Nephron (organoid): ENCODE measurements around the gene CDH4.

ENCODE experiments used
- H3K27ac Mint-ChIP-seq, 3 experiments: 2 replicates each; pipeline ENCODE4 v1.8.0; 2020; ENCODE audit warnings: mixed read lengths in 3 of 3, mild to moderate bottlenecking in 2 of 3, moderate library complexity in 1 of 3
- H3K27me3 Mint-ChIP-seq: 2 replicates; pipeline ENCODE4 v1.8.0; 2021; ENCODE audit warnings: low read depth, mild to moderate bottlenecking, moderate library complexity, mixed read lengths
- H3K36me3 Mint-ChIP-seq: 2 replicates; pipeline ENCODE4 v1.8.0; 2020; ENCODE audit warnings: low read depth, mixed read lengths
- H3K4me1 Mint-ChIP-seq: 2 replicates; pipeline ENCODE4 v1.8.0; 2020; ENCODE audit warnings: mixed read lengths
- H3K4me3 Mint-ChIP-seq, 3 experiments: 2 replicates each; pipeline ENCODE4 v1.8.0; 2020; ENCODE audit warnings: mild to moderate bottlenecking in 3 of 3, mixed read lengths in 3 of 3, moderate library complexity in 2 of 3
- H3K9me3 Mint-ChIP-seq: 2 replicates; pipeline ENCODE4 v1.8.0; 2020; ENCODE audit warnings: mixed read lengths
- TF ChIP-seq, protein P1 (sequence below), 3 experiments: fragments of 200-600 bp; sonication (generic); IDR thresholded peaks; one replicate each; pipeline ENCODE4 v1.5.0; 2021; ENCODE audit warnings: antibody characterized with exemption in 3 of 3; ENCODE audit not compliant: unreplicated experiment in 3 of 3

The CDH4 gene

DNA sequence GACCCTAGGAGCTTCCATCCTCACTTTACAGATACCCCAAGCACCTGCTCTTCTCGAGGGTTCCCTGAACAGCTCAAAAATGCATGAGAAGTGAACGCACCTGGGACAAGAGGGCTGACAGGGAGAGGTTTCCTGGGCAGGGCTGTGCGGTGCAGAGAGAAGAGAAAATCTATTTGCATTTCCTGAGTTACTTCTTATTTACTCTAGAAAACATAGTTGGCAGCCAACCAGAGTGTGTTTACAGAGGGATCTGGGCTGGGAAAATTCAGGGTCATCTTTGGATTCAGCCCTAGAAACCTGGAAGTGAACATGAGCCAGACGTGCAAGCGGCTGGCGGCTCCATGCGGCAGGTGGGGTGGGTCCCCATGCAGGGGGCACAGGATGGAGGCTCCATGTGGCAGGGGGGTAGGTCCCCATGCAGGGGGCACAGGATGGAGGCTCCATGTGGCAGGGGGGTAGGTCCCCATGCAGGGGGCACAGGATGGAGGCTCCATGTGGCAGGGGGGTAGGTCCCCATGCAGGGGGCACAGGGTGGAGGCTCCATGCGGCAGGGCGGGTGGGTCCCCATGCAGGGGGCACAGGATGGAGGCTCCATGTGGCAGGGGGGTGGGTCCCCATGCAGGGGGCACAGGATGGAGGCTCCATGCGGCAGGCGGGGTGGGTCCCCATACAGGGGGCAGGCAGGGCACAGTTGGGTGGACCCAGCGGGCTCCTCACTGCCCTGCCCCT, 471.6 kb downstream of the CDH4 start:
- H3K27ac Mint-ChIP-seq = no peak overlapping the region
- H3K4me3 Mint-ChIP-seq = no peak overlapping the region
- TF ChIP-seq, protein P1, sequence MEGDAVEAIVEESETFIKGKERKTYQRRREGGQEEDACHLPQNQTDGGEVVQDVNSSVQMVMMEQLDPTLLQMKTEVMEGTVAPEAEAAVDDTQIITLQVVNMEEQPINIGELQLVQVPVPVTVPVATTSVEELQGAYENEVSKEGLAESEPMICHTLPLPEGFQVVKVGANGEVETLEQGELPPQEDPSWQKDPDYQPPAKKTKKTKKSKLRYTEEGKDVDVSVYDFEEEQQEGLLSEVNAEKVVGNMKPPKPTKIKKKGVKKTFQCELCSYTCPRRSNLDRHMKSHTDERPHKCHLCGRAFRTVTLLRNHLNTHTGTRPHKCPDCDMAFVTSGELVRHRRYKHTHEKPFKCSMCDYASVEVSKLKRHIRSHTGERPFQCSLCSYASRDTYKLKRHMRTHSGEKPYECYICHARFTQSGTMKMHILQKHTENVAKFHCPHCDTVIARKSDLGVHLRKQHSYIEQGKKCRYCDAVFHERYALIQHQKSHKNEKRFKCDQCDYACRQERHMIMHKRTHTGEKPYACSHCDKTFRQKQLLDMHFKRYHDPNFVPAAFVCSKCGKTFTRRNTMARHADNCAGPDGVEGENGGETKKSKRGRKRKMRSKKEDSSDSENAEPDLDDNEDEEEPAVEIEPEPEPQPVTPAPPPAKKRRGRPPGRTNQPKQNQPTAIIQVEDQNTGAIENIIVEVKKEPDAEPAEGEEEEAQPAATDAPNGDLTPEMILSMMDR (IDR thresholded peaks at IDR 0.05; ENCODE audit: unreplicated experiment in 3 of 3) = no peak
- H3K36me3 Mint-ChIP-seq = no peaks in the 10 kb centered on the region
- H3K27me3 Mint-ChIP-seq = peaks cover 21% of the 10 kb centered on the region
- H3K4me1 Mint-ChIP-seq = peaks cover 8% of the 10 kb centered on the region
- peaks cover 3% of the 10 kb centered on the region for H3K9me3 Mint-ChIP-seq

DNA sequence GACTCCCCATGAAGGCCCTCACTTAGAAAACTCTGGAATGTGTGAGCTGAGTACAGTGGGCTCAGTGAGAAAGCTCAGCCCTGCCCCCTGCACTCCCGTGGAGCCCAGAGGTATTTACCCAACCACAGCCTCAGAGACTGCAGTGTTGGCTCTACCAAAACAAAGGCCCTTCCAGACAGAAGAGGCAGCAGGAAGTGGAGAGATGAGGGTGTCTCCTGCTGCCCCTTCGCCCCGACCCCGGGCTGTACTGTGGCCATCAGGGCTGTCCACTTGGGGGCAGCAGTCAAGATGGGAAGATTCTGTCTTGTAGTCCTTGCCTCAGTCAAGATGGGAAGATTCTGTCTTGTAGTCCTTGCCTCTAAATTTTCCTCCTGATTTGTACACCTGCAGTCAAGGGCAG, 472.3 kb downstream of the CDH4 start:
- H3K9me3 Mint-ChIP-seq = no peaks in the 10 kb centered on the region
- TF ChIP-seq, protein P1 (IDR thresholded peaks at IDR 0.05; ENCODE audit: unreplicated experiment in 3 of 3) = peak; percentile 16 to 43 (median 31)
- H3K27me3 Mint-ChIP-seq = peaks cover 15% of the 10 kb centered on the region

DNA sequence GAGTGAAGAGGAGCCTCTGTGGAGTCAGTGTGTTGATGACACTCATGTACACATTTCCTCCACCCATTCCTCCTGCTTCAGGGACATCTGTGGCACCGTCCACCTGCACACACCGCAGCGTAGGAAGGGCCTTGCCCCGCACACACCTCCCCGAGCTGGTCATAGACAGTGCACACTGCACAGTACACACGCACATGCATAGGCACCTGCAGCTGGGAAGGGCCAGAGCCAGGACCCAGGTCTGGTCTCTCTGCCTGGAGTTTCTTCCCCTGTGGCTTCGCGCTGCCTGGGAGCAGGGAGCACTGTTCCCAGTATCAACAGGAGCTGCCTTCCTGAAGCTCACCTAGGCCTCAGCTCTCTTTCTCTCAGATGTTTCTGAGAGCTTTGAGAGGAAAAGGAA, 473.1 kb downstream of the CDH4 start:
- TF ChIP-seq, protein P1 (IDR thresholded peaks at IDR 0.05; ENCODE audit: unreplicated experiment in 3 of 3) = no peak
- no peaks in the 10 kb centered on the region for H3K36me3 Mint-ChIP-seq
- peaks cover 6% of the 10 kb centered on the region for H3K4me1 Mint-ChIP-seq
- peaks cover 17% of the 10 kb centered on the region for H3K27me3 Mint-ChIP-seq
- no peaks in the 10 kb centered on the region for H3K9me3 Mint-ChIP-seq
- H3K4me3 Mint-ChIP-seq = no peak overlapping the region
- no peak overlapping the region for H3K27ac Mint-ChIP-seq

More for the DNA sequence above, 472.3 kb downstream of the CDH4 start:
- Mint-ChIP-seq H3K4me1 (peaks cover 8% of the 10 kb centered on the region), H3K27ac (no peak overlapping the region), H3K36me3 (no peaks in the 10 kb centered on the region), H3K4me3 (no peak overlapping the region)

DNA sequence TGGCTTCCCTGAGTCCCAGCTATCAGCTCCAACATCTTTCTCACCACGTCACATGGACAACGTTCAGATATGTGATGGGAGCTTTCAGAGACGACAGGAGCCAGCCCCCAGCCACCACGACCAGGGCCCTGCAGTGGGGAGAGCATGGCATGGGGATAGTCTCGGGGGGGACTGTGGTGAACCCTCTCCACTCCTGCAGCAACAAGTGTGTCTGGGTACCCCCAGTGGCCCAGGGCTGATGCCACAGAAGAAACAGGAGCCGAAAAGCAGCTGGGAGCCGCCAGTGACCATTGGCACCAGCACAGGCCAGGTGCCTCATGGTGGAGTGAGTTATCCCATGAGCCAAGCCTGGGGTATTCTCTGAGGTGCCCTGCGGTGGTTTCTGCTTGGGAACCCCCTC, 473.9 kb downstream of the CDH4 start:
- H3K27me3 Mint-ChIP-seq = peaks cover 12% of the 10 kb centered on the region
- no peaks in the 10 kb centered on the region for H3K36me3 Mint-ChIP-seq
- no peak overlapping the region for H3K4me3 Mint-ChIP-seq
- TF ChIP-seq, protein P1 (IDR thresholded peaks at IDR 0.05; ENCODE audit: unreplicated experiment in 3 of 3) = no peak
- H3K4me1 Mint-ChIP-seq = peaks cover 6% of the 10 kb centered on the region
- H3K27ac Mint-ChIP-seq = no peak overlapping the region
- H3K9me3 Mint-ChIP-seq = no peaks in the 10 kb centered on the region

DNA sequence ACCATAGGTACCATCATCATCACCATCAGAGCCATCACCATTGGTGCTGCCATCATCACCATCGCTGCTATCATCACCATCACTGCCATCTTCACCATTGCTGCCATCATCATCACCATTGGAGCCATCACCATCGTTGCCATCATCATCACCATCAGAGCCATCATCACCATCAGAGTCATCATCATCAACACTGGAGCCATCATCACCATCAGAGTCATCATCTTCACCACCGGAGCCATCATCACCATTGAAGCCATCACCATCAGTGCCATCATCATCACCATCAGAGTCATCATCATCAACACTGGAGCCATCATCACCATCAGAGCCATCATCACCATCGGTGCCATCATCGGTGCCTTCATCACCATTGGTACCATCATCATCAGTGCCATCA, 474.9 kb downstream of the CDH4 start:
- no peaks in the 10 kb centered on the region for H3K36me3 Mint-ChIP-seq
- peaks cover 11% of the 10 kb centered on the region for H3K27me3 Mint-ChIP-seq
- H3K4me1 Mint-ChIP-seq = peaks cover 6% of the 10 kb centered on the region
- no peaks in the 10 kb centered on the region for H3K9me3 Mint-ChIP-seq
- TF ChIP-seq, protein P1 (IDR thresholded peaks at IDR 0.05; ENCODE audit: unreplicated experiment in 3 of 3) = no peak
- no peak overlapping the region for H3K27ac Mint-ChIP-seq
- no peak overlapping the region for H3K4me3 Mint-ChIP-seq

DNA sequence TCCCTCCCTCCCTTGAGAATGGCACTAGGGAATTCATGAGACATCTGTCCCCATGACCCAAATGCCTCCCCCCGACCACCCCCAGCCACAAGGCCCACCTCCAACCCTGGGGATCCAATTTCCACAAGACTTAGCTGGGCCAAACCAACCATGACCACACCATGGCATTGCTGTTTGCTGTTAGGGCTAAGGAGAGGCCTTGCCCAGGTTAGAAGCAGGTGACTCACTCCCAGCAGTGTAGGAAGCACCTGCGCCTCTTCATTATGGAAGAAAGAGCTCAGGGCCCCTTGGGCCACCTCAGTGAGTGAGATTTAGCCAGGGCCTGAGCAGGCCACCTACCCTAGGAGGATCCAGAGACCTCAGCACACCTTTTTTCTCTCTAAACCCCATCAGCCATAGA, 475.7 kb downstream of the CDH4 start:
- Mint-ChIP-seq H3K4me3 (no peak overlapping the region), H3K27ac (no peak overlapping the region), H3K27me3 (peaks cover 12% of the 10 kb centered on the region), H3K36me3 (no peaks in the 10 kb centered on the region), H3K4me1 (peaks cover 6% of the 10 kb centered on the region), H3K9me3 (no peaks in the 10 kb centered on the region)
- TF ChIP-seq, protein P1 (IDR thresholded peaks at IDR 0.05; ENCODE audit: unreplicated experiment in 3 of 3) = no peak
